ENCODE data around the gene FANCD2OS.
"Not testable (repeated sequence)": the region's sequence is repeated elsewhere in the genome, so short reads cannot be mapped to it uniquely, and the experiment has no call there.

FANCD2OS gene

GRCh38 chr3:10093678-10094077 lies 14.4 kb downstream of the FANCD2OS start:
- DNase-seq (ENCODE audit: low read depth in 4 of 4, low spot score in 1 of 4), result no peak

- DNase-seq (ENCODE audit: low read depth in 4 of 4, low spot score in 1 of 4), result not testable (repeated sequence)
Measured at GRCh38 chr3:10091387-10091786, 16.7 kb downstream of the FANCD2OS start.

GRCh38 chr3:10090774-10091173 lies 17.3 kb downstream of the FANCD2OS start:
- DNase-seq (ENCODE audit: low read depth in 4 of 4, low spot score in 1 of 4), result not testable (repeated sequence)

- DNase-seq (ENCODE audit: low read depth in 4 of 4, low spot score in 1 of 4), result no peak
Measured at GRCh38 chr3:10090179-10090578, 17.9 kb downstream of the FANCD2OS start.

- no peak for DNase-seq (ENCODE audit: low read depth in 4 of 4, low spot score in 1 of 4)
Measured at GRCh38 chr3:10088256-10088655, 19.8 kb downstream of the FANCD2OS start.

GRCh38 chr3:10085738-10086137 lies 22.3 kb downstream of the FANCD2OS start:
- DNase-seq (ENCODE audit: low read depth in 4 of 4, low spot score in 1 of 4), result no peak

- DNase-seq (ENCODE audit: low read depth in 4 of 4, low spot score in 1 of 4), result no peak
Measured at GRCh38 chr3:10081871-10082270, 26.2 kb downstream of the FANCD2OS start.

GRCh38 chr3:10074666-10075065 lies 33.4 kb downstream of the FANCD2OS start:
- no peak for DNase-seq (ENCODE audit: low read depth in 4 of 4, low spot score in 1 of 4)

- DNase-seq (ENCODE audit: low read depth in 4 of 4, low spot score in 1 of 4), result not testable (repeated sequence)
Measured at GRCh38 chr3:10070077-10070476, 38.0 kb downstream of the FANCD2OS start.

- DNase-seq (ENCODE audit: low read depth in 4 of 4, low spot score in 1 of 4), result no peak
Measured at GRCh38 chr3:10055097-10055496, 53.0 kb downstream of the FANCD2OS start.

Data from stimulated activated CD4-positive, alpha-beta T cell treated with anti-CD3 and anti-CD28 coated beads, Interleukin-1b, Interleukin-23, amount 100 ng/mL, for 24 hours (primary cell).